SK-N-SH treated with all-trans-retinoic acid at 6 μM for 48 hours (cell line): ENCODE results near the gene CDH20.

Experiments used
- ATAC-seq: fragments of 200-7000 bp; cut with Tn5 transposase; 3 replicates; pipeline ENCODE4 v1.9.1; 2020; ENCODE audit warnings: mild to moderate bottlenecking, moderate library complexity
- ARNTL ChIP-seq: fragments of 450-650 bp; formaldehyde crosslinking; IDR thresholded peaks from 2 replicates; pipeline ENCODE4 v1.5.0; 2020; ENCODE audit warnings: low read depth, mild to moderate bottlenecking, moderate library complexity, borderline replicate concordance
- BACH2 ChIP-seq: fragments of 250-450 bp; sonication (Bioruptor Pico); IDR thresholded peaks from 2 replicates; pipeline ENCODE4 v1.9.0; 2021; ENCODE audit warnings: mild to moderate bottlenecking, borderline replicate concordance
- CSDC2 ChIP-seq: fragments of 250-450 bp; sonication (Bioruptor Pico); IDR thresholded peaks from 2 replicates; pipeline ENCODE4 v1.5.0; 2020; ENCODE audit warnings: mild to moderate bottlenecking, moderate library complexity
- ESRRG ChIP-seq: fragments of 250-450 bp; sonication (Bioruptor Pico); IDR thresholded peaks from 2 replicates; pipeline ENCODE4 v1.6.1; 2021; ENCODE audit warnings: mild to moderate bottlenecking
- GLIS3 ChIP-seq: fragments of 250-450 bp; sonication (Bioruptor Pico); IDR thresholded peaks from 2 replicates; pipeline ENCODE4 v1.5.0; 2020; ENCODE audit warnings: mild to moderate bottlenecking, moderate library complexity
- ISL1 ChIP-seq: fragments of 250-450 bp; sonication (Bioruptor Pico); IDR thresholded peaks from 2 replicates; pipeline ENCODE4 v2.1.2; 2022; ENCODE audit warnings: mild to moderate bottlenecking, moderate library complexity
- OSR1 ChIP-seq: fragments of 250-450 bp; sonication (Bioruptor Pico); IDR thresholded peaks from 2 replicates; pipeline ENCODE4 v1.8.0; 2022; ENCODE audit warnings: moderate library complexity, mild to moderate bottlenecking, inconsistent platforms
- PATZ1 ChIP-seq: fragments of 250-450 bp; sonication (Bioruptor Pico); IDR thresholded peaks from 2 replicates; pipeline ENCODE4 v1.8.0; 2020; ENCODE audit warnings: mild to moderate bottlenecking, moderate library complexity, borderline replicate concordance
- PPARA ChIP-seq: fragments of 250-450 bp; sonication (Bioruptor Pico); IDR thresholded peaks from 2 replicates; pipeline ENCODE4 v1.5.0; 2020; ENCODE audit warnings: mild to moderate bottlenecking, borderline replicate concordance
- RARB ChIP-seq: fragments of 250-450 bp; sonication (Bioruptor Pico); IDR thresholded peaks from 2 replicates; pipeline ENCODE4 v1.8.0; 2021; ENCODE audit warnings: mild to moderate bottlenecking, moderate library complexity
- SNAI2 ChIP-seq: fragments of 250-450 bp; sonication (Bioruptor Pico); IDR thresholded peaks from 2 replicates; pipeline ENCODE4 v1.5.0; 2020; ENCODE audit warnings: mild to moderate bottlenecking, moderate library complexity
- TCF4 ChIP-seq: fragments of 250-450 bp; sonication (Bioruptor Pico); IDR thresholded peaks from 2 replicates; pipeline ENCODE4 v1.8.0; 2021; ENCODE audit warnings: mild to moderate bottlenecking, moderate library complexity, borderline replicate concordance
- TOX ChIP-seq: fragments of 250-450 bp; sonication (Bioruptor Pico); IDR thresholded peaks from 2 replicates; pipeline ENCODE4 v1.8.0; 2021; ENCODE audit warnings: mild to moderate bottlenecking, moderate library complexity, borderline replicate concordance
- TSHZ2 ChIP-seq: fragments of 250-450 bp; sonication (Bioruptor Pico); IDR thresholded peaks from 2 replicates; pipeline ENCODE4 v1.5.0; 2020; ENCODE audit warnings: mild to moderate bottlenecking, moderate library complexity
- ZC3H10 ChIP-seq: fragments of 250-450 bp; sonication (Bioruptor Pico); IDR thresholded peaks from 2 replicates; pipeline ENCODE4 v1.5.1; 2021; ENCODE audit warnings: mild to moderate bottlenecking, moderate library complexity
- ZFP3 ChIP-seq: fragments of 250-450 bp; sonication (Bioruptor Pico); IDR thresholded peaks from 2 replicates; pipeline ENCODE4 v1.5.0; 2020; ENCODE audit warnings: mild to moderate bottlenecking, moderate library complexity
- ZFP30 ChIP-seq: fragments of 450-650 bp; formaldehyde crosslinking; IDR thresholded peaks from 2 replicates; pipeline ENCODE4 v1.5.0; 2022; ENCODE audit warnings: mild to moderate bottlenecking, moderate library complexity
- ZNF565 ChIP-seq: fragments of 450-650 bp; formaldehyde crosslinking; conservative IDR thresholded peaks from 2 replicates; pipeline ENCODE4 v1.5.0; 2020; ENCODE audit warnings: low read depth, mild to moderate bottlenecking, moderate library complexity
- ZNF70 ChIP-seq: fragments of 450-650 bp; formaldehyde crosslinking; IDR thresholded peaks from 2 replicates; pipeline ENCODE4 v1.5.0; 2020; ENCODE audit warnings: mild to moderate bottlenecking, moderate library complexity
- ZNF8 ChIP-seq: fragments of 450-650 bp; formaldehyde crosslinking; IDR thresholded peaks from 2 replicates; pipeline ENCODE4 v1.5.0; 2020; ENCODE audit warnings: mild to moderate bottlenecking, moderate library complexity
- TF ChIP-seq, protein P1 (sequence below): fragments of 250-450 bp; sonication (Bioruptor Pico); IDR thresholded peaks from 2 replicates; pipeline ENCODE4 v1.8.0; 2021; ENCODE audit warnings: low read depth, mild to moderate bottlenecking, moderate library complexity, borderline replicate concordance
- TF ChIP-seq, protein P2 (sequence below): fragments of 250-450 bp; sonication (Bioruptor Pico); IDR thresholded peaks from 2 replicates; pipeline ENCODE4 v1.5.1; 2021; ENCODE audit warnings: mild to moderate bottlenecking, moderate library complexity

Gene CDH20

DNA sequence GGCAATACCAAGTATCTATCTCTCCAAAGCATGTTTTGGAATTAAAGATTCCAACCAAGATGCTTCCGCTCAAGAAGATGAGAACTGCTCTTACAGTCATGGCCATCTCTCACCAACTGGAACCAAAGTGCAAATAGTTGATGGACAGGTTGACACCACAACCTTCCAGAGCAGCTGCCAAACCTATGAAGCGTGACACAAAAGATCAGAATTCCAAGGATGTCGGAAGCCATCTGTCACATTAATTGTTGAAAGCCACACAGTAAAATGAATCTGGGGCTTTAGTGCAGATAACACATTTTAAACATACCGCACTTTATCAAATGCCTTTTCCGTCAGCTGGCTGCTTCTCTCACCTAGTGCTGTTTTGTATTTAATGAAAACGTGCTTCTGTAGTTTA, 195.7 kb downstream of the CDH20 start:
- TF ChIP-seq ARNTL (CRISPR knock-in tag) (no peak), ZNF70 (CRISPR knock-in tag) (no peak), PATZ1 (no peak), ZNF565 (CRISPR knock-in tag) (no peak)

DNA sequence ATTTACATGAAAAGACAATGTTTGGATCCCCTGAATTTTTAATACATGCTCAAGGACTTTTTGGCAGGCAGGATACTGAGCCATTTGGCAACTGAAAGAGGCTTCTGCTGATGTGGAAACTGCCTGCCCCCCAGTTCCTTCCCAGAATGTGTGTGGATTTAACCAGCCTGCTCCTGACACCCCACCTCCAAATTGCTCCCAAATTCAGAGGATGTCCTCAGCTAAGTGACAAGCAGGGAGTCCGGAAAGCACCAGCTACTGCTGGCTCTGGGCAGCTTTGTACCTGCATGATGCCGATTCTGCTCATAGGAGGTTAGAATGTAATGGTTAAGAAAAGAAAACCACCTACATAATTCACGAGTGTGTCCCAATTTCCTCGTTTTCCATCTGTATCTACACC, 197.5 kb downstream of the CDH20 start:
- TF ChIP-seq ARNTL (CRISPR knock-in tag) = no peak
- no peak for TF ChIP-seq PPARA (CRISPR knock-in tag)
- no peak for TF ChIP-seq TCF4 (CRISPR knock-in tag)
- TF ChIP-seq ZFP3 (CRISPR knock-in tag) = no peak
- TF ChIP-seq ZNF70 (CRISPR knock-in tag) = no peak
- TF ChIP-seq GLIS3 (CRISPR knock-in tag) = no peak
- TF ChIP-seq TSHZ2 = no peak
- TF ChIP-seq RARB (CRISPR knock-in tag) = no peak
- no peak for TF ChIP-seq ZFP30 (CRISPR knock-in tag)
- TF ChIP-seq, protein P1, sequence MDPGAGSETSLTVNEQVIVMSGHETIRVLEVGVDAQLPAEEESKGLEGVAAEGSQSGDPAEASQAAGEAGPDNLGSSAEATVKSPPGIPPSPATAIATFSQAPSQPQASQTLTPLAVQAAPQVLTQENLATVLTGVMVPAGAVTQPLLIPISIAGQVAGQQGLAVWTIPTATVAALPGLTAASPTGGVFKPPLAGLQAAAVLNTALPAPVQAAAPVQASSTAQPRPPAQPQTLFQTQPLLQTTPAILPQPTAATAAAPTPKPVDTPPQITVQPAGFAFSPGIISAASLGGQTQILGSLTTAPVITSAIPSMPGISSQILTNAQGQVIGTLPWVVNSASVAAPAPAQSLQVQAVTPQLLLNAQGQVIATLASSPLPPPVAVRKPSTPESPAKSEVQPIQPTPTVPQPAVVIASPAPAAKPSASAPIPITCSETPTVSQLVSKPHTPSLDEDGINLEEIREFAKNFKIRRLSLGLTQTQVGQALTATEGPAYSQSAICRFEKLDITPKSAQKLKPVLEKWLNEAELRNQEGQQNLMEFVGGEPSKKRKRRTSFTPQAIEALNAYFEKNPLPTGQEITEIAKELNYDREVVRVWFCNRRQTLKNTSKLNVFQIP (CRISPR knock-in tag) = no peak
- no peak for TF ChIP-seq TOX (CRISPR knock-in tag)
- TF ChIP-seq ZNF565 (CRISPR knock-in tag) = no peak
- TF ChIP-seq BACH2 = no peak
- no peak for TF ChIP-seq SNAI2
- TF ChIP-seq CSDC2 = no peak
- TF ChIP-seq, protein P2, sequence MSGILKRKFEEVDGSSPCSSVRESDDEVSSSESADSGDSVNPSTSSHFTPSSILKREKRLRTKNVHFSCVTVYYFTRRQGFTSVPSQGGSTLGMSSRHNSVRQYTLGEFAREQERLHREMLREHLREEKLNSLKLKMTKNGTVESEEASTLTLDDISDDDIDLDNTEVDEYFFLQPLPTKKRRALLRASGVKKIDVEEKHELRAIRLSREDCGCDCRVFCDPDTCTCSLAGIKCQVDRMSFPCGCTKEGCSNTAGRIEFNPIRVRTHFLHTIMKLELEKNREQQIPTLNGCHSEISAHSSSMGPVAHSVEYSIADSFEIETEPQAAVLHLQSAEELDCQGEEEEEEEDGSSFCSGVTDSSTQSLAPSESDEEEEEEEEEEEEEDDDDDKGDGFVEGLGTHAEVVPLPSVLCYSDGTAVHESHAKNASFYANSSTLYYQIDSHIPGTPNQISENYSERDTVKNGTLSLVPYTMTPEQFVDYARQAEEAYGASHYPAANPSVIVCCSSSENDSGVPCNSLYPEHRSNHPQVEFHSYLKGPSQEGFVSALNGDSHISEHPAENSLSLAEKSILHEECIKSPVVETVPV (CRISPR knock-in tag) = no peak
- no peak for TF ChIP-seq ISL1 (CRISPR knock-in tag)
- TF ChIP-seq ZNF8 (CRISPR knock-in tag) = no peak
- TF ChIP-seq ESRRG (CRISPR knock-in tag) = no peak
- no peak for TF ChIP-seq ZC3H10 (CRISPR knock-in tag)
- TF ChIP-seq, all 23 proteins: peak for 0

More for the DNA sequence above, 195.7 kb downstream of the CDH20 start:
- no peak for ATAC-seq

GRCh38 chr18:61531182-61531581, 198.0 kb downstream of the CDH20 start:
- peak; percentile 61; the same call in 2 of the 3 replicates for ATAC-seq
- no peak for TF ChIP-seq ARNTL (CRISPR knock-in tag)
- TF ChIP-seq ZNF8 (CRISPR knock-in tag) = no peak
- no peak for TF ChIP-seq CSDC2

More for the DNA sequence above, 197.5 kb downstream of the CDH20 start:
- no peak for ATAC-seq

- no peak for ATAC-seq
- no peak for TF ChIP-seq ZNF565 (CRISPR knock-in tag)
- no peak for TF ChIP-seq ZC3H10 (CRISPR knock-in tag)
- no peak for TF ChIP-seq CSDC2
- TF ChIP-seq, protein P1 (CRISPR knock-in tag) = no peak
- no peak for TF ChIP-seq ZNF8 (CRISPR knock-in tag)
- TF ChIP-seq, protein P2 (CRISPR knock-in tag) = no peak
- no peak for TF ChIP-seq OSR1 (CRISPR knock-in tag)
- TF ChIP-seq PATZ1 = no peak
- TF ChIP-seq ZFP30 (CRISPR knock-in tag) = no peak
- TF ChIP-seq TCF4 (CRISPR knock-in tag) = no peak
- no peak for TF ChIP-seq SNAI2
- no peak for TF ChIP-seq ISL1 (CRISPR knock-in tag)
Observed at GRCh38 chr18:61531891-61532290, 198.7 kb downstream of the CDH20 start.
